GM19043 (cell line): ENCODE measurements around the gene PPCS.

Experiments
- ATAC-seq: cut with Tn5 transposase; IDR thresholded peaks from one replicate; pipeline ENCODE4 v1.9.1; 2021; ENCODE audit warnings: low read depth; ENCODE audit not compliant: unreplicated experiment

PPCS gene

GRCh38 chr1:42456010-42456753, at the start of gene PPCS, which contains the start of gene ZMYND12:
PPCS (plus strand) TSS chr1:42456543; CDS start chr1:42456566, 23 bp downstream.
ZMYND12 (minus strand) TSS chr1:42456022; CDS start chr1:42455997, 25 bp downstream.
- ATAC-seq, result peak; percentile 67

GRCh38 chr1:42414551-42415496, 41.5 kb upstream of the PPCS start:
- no peak for ATAC-seq

GRCh38 chr1:42417166-42417565, 39.2 kb upstream of the PPCS start:
- no peak for ATAC-seq

- no peak for ATAC-seq
Observed at GRCh38 chr1:42418516-42418915, 37.8 kb upstream of the PPCS start.

GRCh38 chr1:42419126-42419821, 37.1 kb upstream of the PPCS start:
- ATAC-seq, result no peak

- no peak for ATAC-seq
Observed at GRCh38 chr1:42420121-42420520, 36.2 kb upstream of the PPCS start.

GRCh38 chr1:42420911-42421585, 35.3 kb upstream of the PPCS start:
- ATAC-seq, result no peak

GRCh38 chr1:42422737-42423136, 33.6 kb upstream of the PPCS start:
- no peak for ATAC-seq

GRCh38 chr1:42423681-42424080, 32.7 kb upstream of the PPCS start:
- no peak for ATAC-seq

GRCh38 chr1:42424201-42424600, 32.1 kb upstream of the PPCS start:
- no peak for ATAC-seq

- ATAC-seq, result no peak
Observed at GRCh38 chr1:42427240-42427639, 29.1 kb upstream of the PPCS start.

GRCh38 chr1:42429603-42430002, 26.7 kb upstream of the PPCS start:
- no peak for ATAC-seq

- ATAC-seq, result no peak
Observed at GRCh38 chr1:42430286-42431135, 25.8 kb upstream of the PPCS start.

GRCh38 chr1:42431514-42431913, 24.8 kb upstream of the PPCS start:
- ATAC-seq, result no peak

GRCh38 chr1:42432714-42433113, 23.6 kb upstream of the PPCS start:
- ATAC-seq, result no peak

- ATAC-seq, result no peak
Observed at GRCh38 chr1:42433369-42433768, 23.0 kb upstream of the PPCS start.

- ATAC-seq, result no peak
Observed at GRCh38 chr1:42434340-42434739, 22.0 kb upstream of the PPCS start.

- ATAC-seq, result no peak
Observed at GRCh38 chr1:42439940-42440339, 16.4 kb upstream of the PPCS start.

- no peak for ATAC-seq
Observed at GRCh38 chr1:42442662-42443061, 13.7 kb upstream of the PPCS start.
